ENCODE results near the gene NEK11. TPM values are rescaled to one million over a fixed set of nuclear protein-coding genes. Genes with fewer than 3 reads are reported as not detected.

NEK11 gene
- 4.4 and 5.0 TPM in 2 replicates for total RNA-seq (2021)
- Bru-seq, nascent RNA, result percentile 46 among the genes with signal in this experiment
- BruChase-seq, experiment 1, labeled RNA remaining after a 2-hour chase, result percentile 44 among the genes with signal in this experiment
- percentile 38 among the genes with signal in this experiment for BruChase-seq, experiment 2, labeled RNA remaining after a 6-hour chase
- long read RNA-seq, partial matches to known transcripts, result 0 of 8 reads
- long read RNA-seq, other reads (novel, unspliced or antisense), result 7 of 8 reads

GRCh38 chr3:131026321-131027151 is at the start of gene NEK11, which contains the start of gene ASTE1:
TSS of gene NEK11 (plus strand) at chr3:131026877. CDS start at chr3:131029709, 2,832 bp downstream.
TSS of gene ASTE1 (minus strand) at chr3:131026825. CDS start at chr3:131025306, 1,519 bp downstream.
- peak; percentile 94 for DNase-seq (ENCODE audit: low spot score)
- POLR2A ChIA-PET (ENCODE audit: low non-redundant PET), result interaction anchor here (0.9 kb wide), 1 partner anchor 132 kb away, joined by 3 read pairs; the partner anchor contains the start of gene ATP2C1
- no peaks in the 10 kb centered on the region for H3K36me3 ChIP-seq (ENCODE audit: insufficient read depth, low read length, poor library complexity, severe bottlenecking)
- intact Hi-C loops (cut with micrococcal nuclease; ENCODE audit: unreplicated experiment), result loop anchor here (5.0 kb wide), 1 partner anchor 269 kb away; no protein-coding TSS in a partner anchor
- BruUV-seq (replicated peaks), result TSS peak; percentile 63
- H3K4me3 ChIP-seq (ENCODE audit: low read depth, low read length, poor library complexity, severe bottlenecking), result peak within 1 kb of the TSS; percentile 58
- peaks cover 11% of the 10 kb centered on the region for H3K4me1 ChIP-seq (ENCODE audit: insufficient read depth, low read length, poor library complexity, severe bottlenecking)
- no peaks in the 10 kb centered on the region for H3K9me3 ChIP-seq (ENCODE audit: low read depth, low read length, poor library complexity, severe bottlenecking)
- TF ChIP-seq EZH2 (IDR thresholded peaks at IDR 0.05; ENCODE audit: borderline replicate concordance, low read depth, low read length, poor library complexity, severe bottlenecking) (no peak), CTCF (conservative IDR thresholded peaks at IDR 0.05; ENCODE audit: low read depth, low read length) (no peak)
- CTCF ChIA-PET, result no interaction called here
- H3K27me3 ChIP-seq (replicated peaks; ENCODE audit: insufficient read depth, low read depth, low read length, poor library complexity), result no peaks in the 10 kb centered on the region
- H3K27ac ChIP-seq (ENCODE audit: low read depth, low read length, poor library complexity, severe bottlenecking), result peak within 1 kb of the TSS; percentile 70

GRCh38 chr3:130979117-130979516 is 47.6 kb upstream of the NEK11 start:
- Histone ChIP-seq H3K4me3 (ENCODE audit: low read depth, low read length, poor library complexity, severe bottlenecking) (no peak overlapping the region), H3K27me3 (replicated peaks; ENCODE audit: insufficient read depth, low read depth, low read length, poor library complexity) (no peaks in the 10 kb centered on the region), H3K27ac (ENCODE audit: low read depth, low read length, poor library complexity, severe bottlenecking) (no peak overlapping the region), H3K4me1 (ENCODE audit: insufficient read depth, low read length, poor library complexity, severe bottlenecking) (no peaks in the 10 kb centered on the region), H3K9me3 (ENCODE audit: low read depth, low read length, poor library complexity, severe bottlenecking) (no peaks in the 10 kb centered on the region), H3K36me3 (ENCODE audit: insufficient read depth, low read length, poor library complexity, severe bottlenecking) (peaks cover 4% of the 10 kb centered on the region)
- intact Hi-C loops (cut with micrococcal nuclease; ENCODE audit: unreplicated experiment), result no loop called here
- no TSS peak for BruUV-seq (replicated peaks)
- ChIA-PET POLR2A (ENCODE audit: low non-redundant PET) (no interaction called here), CTCF (no interaction called here)
- no peak for DNase-seq (ENCODE audit: low spot score)
- TF ChIP-seq CTCF (conservative IDR thresholded peaks at IDR 0.05; ENCODE audit: low read depth, low read length), result no peak
- no peak for TF ChIP-seq EZH2 (IDR thresholded peaks at IDR 0.05; ENCODE audit: borderline replicate concordance, low read depth, low read length, poor library complexity, severe bottlenecking)

- H3K27ac ChIP-seq (ENCODE audit: low read depth, low read length, poor library complexity, severe bottlenecking), result no peak overlapping the region
- POLR2A ChIA-PET (ENCODE audit: low non-redundant PET), result no interaction called here
- H3K36me3 ChIP-seq (ENCODE audit: insufficient read depth, low read length, poor library complexity, severe bottlenecking), result no peaks in the 10 kb centered on the region
- TF ChIP-seq EZH2 (IDR thresholded peaks at IDR 0.05; ENCODE audit: borderline replicate concordance, low read depth, low read length, poor library complexity, severe bottlenecking), result no peak
- no peak for TF ChIP-seq CTCF (conservative IDR thresholded peaks at IDR 0.05; ENCODE audit: low read depth, low read length)
- no TSS peak for BruUV-seq (replicated peaks)
- H3K27me3 ChIP-seq (replicated peaks; ENCODE audit: insufficient read depth, low read depth, low read length, poor library complexity), result no peaks in the 10 kb centered on the region
- no peaks in the 10 kb centered on the region for H3K4me1 ChIP-seq (ENCODE audit: insufficient read depth, low read length, poor library complexity, severe bottlenecking)
- CTCF ChIA-PET, result no interaction called here
- H3K4me3 ChIP-seq (ENCODE audit: low read depth, low read length, poor library complexity, severe bottlenecking), result no peak overlapping the region
- no peaks in the 10 kb centered on the region for H3K9me3 ChIP-seq (ENCODE audit: low read depth, low read length, poor library complexity, severe bottlenecking)
- intact Hi-C loops (cut with micrococcal nuclease; ENCODE audit: unreplicated experiment), result no loop called here
- DNase-seq (ENCODE audit: low spot score), result no peak
Measured at GRCh38 chr3:130981469-130981868, 45.2 kb upstream of the NEK11 start.

Measured in A673 (cell line).